Activated gamma-delta T cell treated with Interleukin-2 at 50 U/mL for 16 hours (primary cell): ENCODE results near the gene LENEP.

Source experiments
- DNase-seq: peaks from one replicate; pipeline ENCODE4 v3.0.0-alpha.2; 2020

The LENEP gene

GRCh38 chr1:155000726-155001424, 7.5 kb downstream of the LENEP start:
- peak; percentile 66 for DNase-seq

GRCh38 chr1:155001425-155001674, 8.0 kb downstream of the LENEP start:
- no peak for DNase-seq

GRCh38 chr1:155001675-155002463, 8.5 kb downstream of the LENEP start:
- DNase-seq: peak; percentile 98

- DNase-seq: no peak
Measured at GRCh38 chr1:155002464-155003226, 9.3 kb downstream of the LENEP start, which contains the start of gene ZBTB7B. Gene ZBTB7B, plus strand, starts transcription at chr1:155002802. Its CDS starts 11,859 bp downstream, at chr1:155014661.

- DNase-seq: no peak
Measured at GRCh38 chr1:155003227-155003765, 9.9 kb downstream of the LENEP start.

GRCh38 chr1:155003766-155004351, 10.5 kb downstream of the LENEP start:
- no peak for DNase-seq

- no peak for DNase-seq
Measured at GRCh38 chr1:155004352-155005075, 11.1 kb downstream of the LENEP start.

- no peak for DNase-seq
Measured at GRCh38 chr1:155005076-155006011, 12.0 kb downstream of the LENEP start.

GRCh38 chr1:155006601-155007101, 13.3 kb downstream of the LENEP start:
- no peak for DNase-seq

GRCh38 chr1:155007251-155007828, 14.0 kb downstream of the LENEP start:
- DNase-seq: no peak

- DNase-seq: no peak
Measured at GRCh38 chr1:155008015-155008941, 14.9 kb downstream of the LENEP start.

GRCh38 chr1:155009221-155009711, 15.9 kb downstream of the LENEP start:
- DNase-seq: no peak

- no peak for DNase-seq
Measured at GRCh38 chr1:155009742-155010141, 16.4 kb downstream of the LENEP start.

- no peak for DNase-seq
Measured at GRCh38 chr1:155010211-155010918, 17.0 kb downstream of the LENEP start.

GRCh38 chr1:155011004-155011416, 17.6 kb downstream of the LENEP start:
- no peak for DNase-seq

GRCh38 chr1:155011437-155012025, 18.1 kb downstream of the LENEP start:
- DNase-seq: no peak

GRCh38 chr1:155012026-155012546, 18.7 kb downstream of the LENEP start:
- no peak for DNase-seq
